Measurements from ENCODE around the gene SLC35F1.

DNA sequence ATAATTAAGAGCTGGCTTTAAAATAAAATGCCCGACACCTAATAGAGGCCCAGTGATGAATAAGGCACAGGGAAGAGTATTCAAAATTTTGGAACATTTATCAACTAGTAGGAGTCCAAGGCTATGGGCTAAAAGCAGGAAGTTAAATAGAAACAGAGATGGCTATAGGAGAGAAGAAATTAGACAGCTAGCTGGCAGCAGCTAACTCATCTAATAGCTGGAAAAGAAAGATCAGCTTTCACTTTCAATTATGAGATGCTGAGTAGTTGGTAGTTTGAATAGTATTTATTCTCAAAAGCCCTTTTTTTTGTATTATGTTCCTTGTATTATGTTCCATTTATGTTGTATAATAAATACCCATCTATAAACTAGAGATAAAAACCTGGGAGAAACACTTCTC lies 215.7 kb downstream of the SLC35F1 start:
- TF ChIP-seq FOXA1 (IDR thresholded peaks at IDR 0.05) (no peak), LEF1 (IDR thresholded peaks at IDR 0.05; ENCODE audit: borderline replicate concordance) (no peak), ARNT (IDR thresholded peaks at IDR 0.05) (no peak), BHLHE40 (IDR thresholded peaks at IDR 0.05; ENCODE audit: borderline replicate concordance) (no peak), ZNF384 (IDR thresholded peaks at IDR 0.05) (no peak), TARDBP (IDR thresholded peaks at IDR 0.05) (no peak), HDGF (IDR thresholded peaks at IDR 0.05; ENCODE audit: borderline replicate concordance) (no peak), FOXK2 (IDR thresholded peaks at IDR 0.05) (no peak), ELF4 (IDR thresholded peaks at IDR 0.05) (no peak), NFRKB (IDR thresholded peaks at IDR 0.05) (no peak), FOXM1 (IDR thresholded peaks at IDR 0.05; ENCODE audit: borderline replicate concordance) (no peak), SP1 (IDR thresholded peaks at IDR 0.05) (no peak), SUZ12 (IDR thresholded peaks at IDR 0.05) (no peak)
- TF ChIP-seq, protein P1, sequence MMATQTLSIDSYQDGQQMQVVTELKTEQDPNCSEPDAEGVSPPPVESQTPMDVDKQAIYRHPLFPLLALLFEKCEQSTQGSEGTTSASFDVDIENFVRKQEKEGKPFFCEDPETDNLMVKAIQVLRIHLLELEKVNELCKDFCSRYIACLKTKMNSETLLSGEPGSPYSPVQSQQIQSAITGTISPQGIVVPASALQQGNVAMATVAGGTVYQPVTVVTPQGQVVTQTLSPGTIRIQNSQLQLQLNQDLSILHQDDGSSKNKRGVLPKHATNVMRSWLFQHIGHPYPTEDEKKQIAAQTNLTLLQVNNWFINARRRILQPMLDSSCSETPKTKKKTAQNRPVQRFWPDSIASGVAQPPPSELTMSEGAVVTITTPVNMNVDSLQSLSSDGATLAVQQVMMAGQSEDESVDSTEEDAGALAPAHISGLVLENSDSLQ (IDR thresholded peaks at IDR 0.05): no peak
